Activated naive CD4-positive, alpha-beta T cell treated with anti-CD3 and anti-CD28 coated beads, Interleukin-2, amount 50 U/mL, for 16 hours (primary cell): ENCODE measurements around the gene MEDAG.

ENCODE experiments used
- DNase-seq: peaks from one replicate; pipeline ENCODE4 v3.0.0-alpha.2; 2020

Gene MEDAG

GRCh38 chr13:30966101-30966500, 60.0 kb downstream of the MEDAG start:
- DNase-seq: no peak

DNA sequence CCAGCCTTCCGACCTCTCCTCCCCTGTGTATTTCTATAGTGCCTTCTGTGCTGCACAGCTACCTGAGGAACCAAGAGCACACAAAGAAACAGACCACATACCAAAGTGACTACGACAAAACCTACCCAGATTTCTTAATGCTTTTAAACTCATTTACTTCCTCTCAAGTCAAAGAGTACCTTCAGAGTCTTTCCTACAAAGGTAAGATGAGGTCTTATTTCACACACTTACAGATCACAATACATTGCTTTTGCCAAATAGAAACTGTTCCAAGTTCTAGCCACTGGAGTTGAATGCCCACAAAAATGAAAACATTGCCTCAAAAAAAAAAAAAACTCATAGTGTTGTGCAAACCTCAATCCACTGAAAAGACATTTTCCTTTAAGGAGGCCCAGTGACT, 62.8 kb downstream of the MEDAG start:
- DNase-seq: no peak

DNA sequence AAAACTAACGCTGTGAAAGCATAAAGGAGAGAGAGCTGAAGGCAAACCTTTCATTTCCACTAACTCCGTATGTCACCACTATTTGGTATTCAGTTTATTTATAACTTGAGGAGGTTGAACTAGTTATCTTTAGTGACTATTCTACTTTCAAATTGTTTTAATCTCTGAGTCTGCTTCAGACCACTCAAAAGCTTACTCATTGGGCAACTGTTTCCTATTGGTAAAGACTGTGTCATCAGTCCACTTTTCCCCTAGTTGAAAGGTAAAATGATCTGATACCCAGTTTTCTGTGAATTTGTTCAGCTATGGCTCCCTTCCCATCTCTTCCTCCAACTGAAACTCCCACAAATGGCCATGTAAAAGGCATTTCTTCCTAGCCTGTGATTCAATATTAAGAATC, 65.5 kb downstream of the MEDAG start:
- no peak for DNase-seq

DNA sequence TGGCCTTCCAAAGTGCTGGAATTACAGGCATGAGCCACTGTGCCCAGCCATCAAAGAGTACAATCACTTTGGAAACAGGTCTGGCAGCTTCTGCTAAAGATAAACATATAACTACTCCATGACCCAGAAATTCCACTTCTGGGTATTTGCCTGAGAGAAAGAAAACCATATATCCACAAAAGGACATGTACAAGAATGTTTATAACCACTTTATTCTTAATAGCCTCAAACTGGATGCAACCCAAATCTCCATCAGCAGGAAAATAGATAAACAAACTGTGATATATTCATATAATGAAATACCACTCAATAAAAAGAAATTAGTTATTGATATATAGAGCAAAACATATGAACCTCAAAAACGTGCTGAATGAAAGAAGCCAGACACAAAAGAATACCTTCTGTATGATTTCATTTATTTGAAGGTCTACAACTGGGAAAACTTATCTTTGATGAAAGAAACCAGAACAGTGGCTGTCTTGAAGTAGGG, 66.9 kb downstream of the MEDAG start:
- DNase-seq: no peak

- DNase-seq: no peak
Measured at GRCh38 chr13:30974350-30974749, 68.3 kb downstream of the MEDAG start.
